GM23248 (cell line): Measurements from ENCODE around the gene TUFM. TPM values are rescaled to one million over a fixed set of nuclear protein-coding genes. Genes with fewer than 3 reads are reported as not detected.

Source experiments
- DNase-seq: peaks from one replicate; pipeline ENCODE4 v3.0.0-alpha.2; 2015
- H2AFZ ChIP-seq: fragments of 200-600 bp; sonication (generic); 2 replicates; pipeline ENCODE4 v1.6.1; 2016; ENCODE audit warnings: antibody characterized with exemption
- H3F3A ChIP-seq: fragments of 200-600 bp; sonication (generic); 2 replicates; pipeline ENCODE4 v1.6.1; 2016; ENCODE audit warnings: mild to moderate bottlenecking, antibody characterized with exemption, mixed run types; ENCODE audit not compliant: insufficient read depth
- H3K27ac ChIP-seq: fragments of 200-600 bp; sonication (generic); 2 replicates; pipeline ENCODE4 v1.5.1; 2016; ENCODE audit warnings: mild to moderate bottlenecking
- H3K27me3 ChIP-seq: fragments of 200-600 bp; sonication (generic); replicated peaks from 2 replicates; pipeline ENCODE4 v1.6.1; 2016; ENCODE audit warnings: mild to moderate bottlenecking; ENCODE audit not compliant: insufficient read depth
- H3K36me3 ChIP-seq: fragments of 200-600 bp; sonication (generic); 2 replicates; pipeline ENCODE4 v1.6.1; 2016; ENCODE audit warnings: low read depth, mild to moderate bottlenecking
- H3K4me1 ChIP-seq: fragments of 200-600 bp; sonication (generic); 2 replicates; pipeline ENCODE4 v1.6.1; 2016; ENCODE audit warnings: mild to moderate bottlenecking; ENCODE audit not compliant: insufficient read depth
- H3K4me2 ChIP-seq: fragments of 200-600 bp; sonication (generic); one replicate; pipeline ENCODE4 v1.6.1; 2016; ENCODE audit warnings: mild to moderate bottlenecking; ENCODE audit not compliant: unreplicated experiment
- H3K4me3 ChIP-seq: fragments of 200-600 bp; sonication (generic); 2 replicates; pipeline ENCODE4 v1.5.1; 2016; ENCODE audit warnings: mild to moderate bottlenecking
- H3K79me2 ChIP-seq: fragments of 200-600 bp; sonication (generic); 2 replicates; pipeline ENCODE4 v1.6.1; 2016; ENCODE audit warnings: mild to moderate bottlenecking; ENCODE audit not compliant: insufficient read depth
- H3K9ac ChIP-seq: fragments of 200-600 bp; sonication (generic); 2 replicates; pipeline ENCODE4 v1.6.1; 2016; ENCODE audit warnings: mild to moderate bottlenecking
- H3K9me2 ChIP-seq: fragments of 200-600 bp; sonication (generic); 2 replicates; pipeline ENCODE4 v1.6.1; 2016; ENCODE audit warnings: mixed run types, mild to moderate bottlenecking, moderate library complexity; ENCODE audit not compliant: insufficient read depth
- H3K9me3 ChIP-seq: fragments of 200-600 bp; sonication (generic); one replicate; pipeline ENCODE4 v1.6.1; 2017; ENCODE audit warnings: low read depth
- H4K20me1 ChIP-seq: fragments of 200-600 bp; sonication (generic); 2 replicates; pipeline ENCODE4 v1.6.0; 2016; ENCODE audit not compliant: insufficient read depth
- EZH2 ChIP-seq: fragments of 200-600 bp; sonication (generic); IDR thresholded peaks from 2 replicates; pipeline ENCODE4 v1.6.1; 2018; ENCODE audit warnings: antibody characterized with exemption, mild to moderate bottlenecking; ENCODE audit not compliant: insufficient read depth, poor library complexity, severe bottlenecking
- EZH2phosphoT487 ChIP-seq: fragments of 200-600 bp; sonication (generic); IDR thresholded peaks from 2 replicates; pipeline ENCODE4 v1.6.1; 2018; ENCODE audit warnings: antibody characterized with exemption, moderate library complexity, mild to moderate bottlenecking, low read depth; ENCODE audit not compliant: insufficient read depth
- WGBS, 2 experiments: methylation state at CpG; one replicate each; pipeline ENCODE4 v1.1.6; 2015 to 2017; ENCODE audit warnings: low lambda C conversion rate in 2 of 2, low coverage in 1 of 2; ENCODE audit errors: missing lambda C conversion rate in 2 of 2; 5-methylcytosine and 5-hydroxymethylcytosine counted together
- in situ Hi-C: fragments of 300-500 bp; cut with MboI; formaldehyde crosslinking; loops from 2 replicates; pipeline ENCODE4 v1.15.0; 2020
- polyA plus RNA-seq: library from polyadenylated mRNA; unstranded; fragments of >200 nt; fragmentation: Nextera tagmentation; extraction: Ambion mirVana; gene quantifications from 2 replicates; pipeline ENCODE4 v1.2.1, GENCODE V29; 2016
- total RNA-seq: library from RNA; depleted of rRNA; stranded (reverse); fragments of >200 nt; shearing (Covaris generic); gene quantifications from 2 replicates; pipeline ENCODE4 v1.2.3, GENCODE V29; 2014

The TUFM gene
- total and polyA plus RNA-seq, 2 experiments from 2014 or later: 95.2 to 141 TPM

DNA sequence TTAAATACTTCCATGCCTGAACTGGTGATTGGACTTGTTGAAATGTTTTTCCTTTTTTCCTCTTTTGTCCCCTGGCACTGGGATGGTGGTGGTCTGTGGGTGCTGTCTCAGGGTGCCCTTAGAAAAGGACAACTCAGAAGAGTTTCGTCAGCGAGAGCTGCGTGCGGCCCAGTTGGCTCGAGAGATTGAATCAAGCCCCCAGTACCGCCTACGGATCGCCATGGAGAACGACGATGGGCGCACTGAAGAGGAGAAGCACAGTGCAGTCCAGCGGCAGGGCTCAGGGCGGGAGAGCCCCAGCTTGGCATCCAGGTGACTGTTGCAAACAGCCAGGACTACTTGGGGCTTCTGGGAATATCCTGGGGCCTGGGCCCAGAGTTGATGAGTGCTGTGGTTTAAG lies 16.4 kb downstream of the TUFM start:
- no peaks in the 10 kb centered on the region for H3K9me2 ChIP-seq
- WGBS, 2 experiments: 97 to 98% methylated on average over 11 to 13 of the region's 13 CpGs
- H3F3A ChIP-seq: peaks cover 7% of the 10 kb centered on the region
- peaks cover 19% of the 10 kb centered on the region for H3K4me1 ChIP-seq
- no peak for DNase-seq
- no peak overlapping the region for H3K9ac ChIP-seq
- H3K79me2 ChIP-seq: peaks cover 93% of the 10 kb centered on the region
- no peak overlapping the region for H3K4me3 ChIP-seq
- TF ChIP-seq EZH2 (no peak), EZH2phosphoT487 (no peak)
- H4K20me1 ChIP-seq: peaks cover 6% of the 10 kb centered on the region; the same call in 1 of the 2 replicates
- in situ Hi-C loops: no loop called here
- H2AFZ ChIP-seq: no peak overlapping the region
- no peaks in the 10 kb centered on the region for H3K9me3 ChIP-seq
- no peak overlapping the region for H3K27ac ChIP-seq
- no peaks in the 10 kb centered on the region for H3K27me3 ChIP-seq
- no peak overlapping the region for H3K4me2 ChIP-seq
- H3K36me3 ChIP-seq: peaks cover 81% of the 10 kb centered on the region

DNA sequence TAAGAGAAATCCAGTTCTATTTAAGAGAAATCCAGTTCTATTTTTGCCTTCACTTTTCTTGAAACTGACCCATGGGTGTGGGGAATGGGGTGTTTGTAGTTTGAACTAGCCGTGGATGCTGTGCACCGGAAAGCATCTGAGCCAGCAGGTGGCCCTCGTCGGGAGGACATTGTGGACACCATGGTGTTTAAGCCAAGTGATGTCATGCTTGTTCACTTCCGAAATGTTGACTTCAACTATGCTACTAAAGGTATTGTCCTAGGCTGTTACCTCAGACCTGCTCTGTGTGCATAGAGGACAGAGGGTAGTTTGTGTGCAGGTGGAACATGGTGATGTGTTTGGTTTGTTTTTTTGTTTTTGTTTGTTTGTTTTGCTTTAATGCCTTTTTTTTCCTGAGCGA lies 20.0 kb downstream of the TUFM start:
- Histone ChIP-seq H3K4me2 (peak overlapping the region; percentile 92), H3K79me2 (peaks cover 89% of the 10 kb centered on the region), H3K9ac (peak overlapping the region; percentile 94), H3K4me3 (peak overlapping the region; percentile 91), H3K9me3 (no peaks in the 10 kb centered on the region), H3K27ac (no peak overlapping the region), H3K9me2 (no peaks in the 10 kb centered on the region), H2AFZ (no peak overlapping the region), H3K36me3 (peaks cover 51% of the 10 kb centered on the region), H3K27me3 (no peaks in the 10 kb centered on the region), H3K4me1 (peaks cover 26% of the 10 kb centered on the region), H3F3A (peaks cover 7% of the 10 kb centered on the region; the same call in 1 of the 2 replicates), H4K20me1 (peaks cover 6% of the 10 kb centered on the region; the same call in 1 of the 2 replicates)
- in situ Hi-C loops: no loop called here
- WGBS, 2 experiments: 56 to 61% methylated on average over 6 of the region's 6 CpGs
- peak; percentile 53 for DNase-seq
- TF ChIP-seq EZH2 (no peak), EZH2phosphoT487 (no peak)

DNA sequence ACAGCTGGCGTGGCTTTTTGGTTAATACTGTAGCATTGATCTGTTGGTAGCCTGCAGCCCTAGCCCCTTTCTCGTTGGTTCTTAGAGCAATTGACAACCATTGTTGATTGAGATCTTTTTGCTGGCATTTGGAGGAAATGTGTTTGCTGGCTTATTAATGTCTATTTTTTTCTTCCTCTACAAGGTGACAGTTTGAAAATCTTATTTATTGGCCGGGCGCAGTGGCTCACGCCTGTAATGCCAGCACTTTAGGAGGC lies 21.5 kb downstream of the TUFM start:
- Histone ChIP-seq H3K27ac (peak overlapping the region; percentile 89), H3F3A (peaks cover 7% of the 10 kb centered on the region; the same call in 1 of the 2 replicates), H3K79me2 (peaks cover 89% of the 10 kb centered on the region), H2AFZ (peak overlapping the region; percentile 80), H3K27me3 (no peaks in the 10 kb centered on the region), H3K4me2 (peak overlapping the region; percentile 92), H4K20me1 (peaks cover 6% of the 10 kb centered on the region; the same call in 1 of the 2 replicates), H3K36me3 (peaks cover 38% of the 10 kb centered on the region), H3K4me3 (peak overlapping the region; percentile 91), H3K9ac (peak overlapping the region; percentile 94), H3K9me3 (no peaks in the 10 kb centered on the region), H3K9me2 (no peaks in the 10 kb centered on the region), H3K4me1 (peaks cover 26% of the 10 kb centered on the region)
- TF ChIP-seq EZH2 (no peak), EZH2phosphoT487 (no peak)
- DNase-seq: no peak
- 31 to 35% methylated on average over 5 of the region's 5 CpGs for WGBS, 2 experiments
- in situ Hi-C loops: no loop called here

DNA sequence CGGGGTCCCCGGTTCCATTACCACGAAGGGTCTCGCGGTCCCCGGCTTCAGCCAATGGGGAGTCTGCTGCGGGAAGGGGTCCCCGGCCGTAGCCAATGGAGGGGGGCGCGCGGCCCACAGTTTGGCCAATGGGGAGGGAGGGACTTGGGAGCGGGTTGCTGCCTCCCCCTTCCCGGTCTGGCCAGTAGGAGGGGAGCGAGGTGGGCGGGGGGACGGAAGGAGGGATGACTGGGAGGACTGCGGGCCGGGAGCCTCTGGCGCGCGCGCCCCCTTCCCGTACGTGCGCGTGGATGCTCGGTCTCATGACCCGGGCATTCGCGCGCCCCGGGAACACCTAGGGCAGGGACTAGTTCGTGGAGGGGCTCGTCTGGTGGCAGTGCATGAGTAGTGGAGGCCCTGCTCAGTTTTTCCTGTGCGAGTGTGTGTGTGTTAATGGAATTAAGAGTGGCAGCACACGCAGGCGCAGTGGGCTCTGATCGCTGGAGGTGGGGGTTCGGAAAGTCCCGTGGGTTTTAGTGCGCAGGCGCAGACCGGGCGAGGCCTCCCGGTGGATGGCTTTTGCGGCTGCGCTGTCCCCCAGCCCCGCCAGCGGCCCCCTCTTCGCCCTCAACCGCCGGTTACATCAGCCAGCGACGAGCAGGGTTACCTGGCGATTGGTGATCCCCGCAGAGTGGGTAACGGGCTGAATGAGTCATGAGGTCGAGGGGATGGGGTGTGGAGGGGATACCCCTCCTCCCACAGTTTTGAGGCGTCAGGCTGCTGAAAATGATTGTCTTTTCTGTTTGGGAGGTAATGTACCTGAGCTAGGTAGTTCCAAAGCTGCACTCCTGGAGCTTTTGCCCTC lies 22.1 kb downstream of the TUFM start:
- Histone ChIP-seq H3K79me2 (peaks cover 87% of the 10 kb centered on the region), H3K9me2 (no peaks in the 10 kb centered on the region), H3F3A (peaks cover 7% of the 10 kb centered on the region; the same call in 1 of the 2 replicates), H3K4me2 (peak overlapping the region; percentile 92), H3K9me3 (no peaks in the 10 kb centered on the region), H3K4me1 (peaks cover 26% of the 10 kb centered on the region), H3K27ac (peak overlapping the region; percentile 89), H3K27me3 (no peaks in the 10 kb centered on the region), H3K4me3 (peak overlapping the region; percentile 91), H3K9ac (peak overlapping the region; percentile 94), H3K36me3 (peaks cover 32% of the 10 kb centered on the region), H4K20me1 (peaks cover 6% of the 10 kb centered on the region; the same call in 1 of the 2 replicates), H2AFZ (peak overlapping the region; percentile 92)
- in situ Hi-C loops: no loop called here
- DNase-seq: peak; percentile 98
- 0 to 2% methylated on average over 52 to 55 of the region's 60 CpGs for WGBS, 2 experiments
- TF ChIP-seq EZH2 (no peak), EZH2phosphoT487 (no peak)
